AG08395 (cell line): Measurements from ENCODE around the gene TRABD.
A peak's percentile ranks its signal among the peaks of the same experiment; 100 is the strongest.

Experiments
- DNase-seq: peaks from one replicate; pipeline ENCODE4 v3.0.0; 2012; ENCODE audit warnings: mixed read lengths, low spot score

Gene TRABD

DNA sequence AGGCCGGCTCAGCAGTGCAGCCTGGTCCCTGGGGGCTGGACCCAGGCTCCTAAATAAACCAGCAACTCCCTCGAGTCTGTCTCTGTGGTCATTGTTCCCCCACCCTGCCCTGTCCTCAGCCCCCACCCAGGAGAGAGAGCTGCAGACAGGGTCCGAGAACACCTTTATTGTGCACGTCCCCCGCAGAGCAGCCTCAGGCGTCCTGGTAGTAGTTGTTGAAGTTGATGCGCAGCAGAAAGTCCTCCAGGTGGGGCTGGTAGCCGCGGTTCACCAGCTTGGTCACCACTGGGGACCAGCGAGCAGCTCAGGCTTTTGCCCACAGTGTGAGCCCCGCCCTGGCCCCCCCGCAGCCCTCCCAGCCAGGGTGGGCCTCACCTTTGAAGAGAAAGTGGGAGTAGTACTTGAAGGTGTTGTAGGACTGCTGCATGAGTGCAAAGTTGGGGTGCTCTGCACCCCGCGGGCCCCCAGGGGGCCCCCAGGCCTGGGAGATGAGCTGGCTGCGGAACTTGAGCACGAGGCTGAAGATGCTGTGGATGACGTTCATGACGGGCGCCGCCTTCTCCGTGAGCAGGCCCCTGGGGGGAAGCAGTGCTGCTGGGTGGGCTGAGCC, 31.9 kb downstream of the TRABD start:
- DNase-seq = no peak

DNA sequence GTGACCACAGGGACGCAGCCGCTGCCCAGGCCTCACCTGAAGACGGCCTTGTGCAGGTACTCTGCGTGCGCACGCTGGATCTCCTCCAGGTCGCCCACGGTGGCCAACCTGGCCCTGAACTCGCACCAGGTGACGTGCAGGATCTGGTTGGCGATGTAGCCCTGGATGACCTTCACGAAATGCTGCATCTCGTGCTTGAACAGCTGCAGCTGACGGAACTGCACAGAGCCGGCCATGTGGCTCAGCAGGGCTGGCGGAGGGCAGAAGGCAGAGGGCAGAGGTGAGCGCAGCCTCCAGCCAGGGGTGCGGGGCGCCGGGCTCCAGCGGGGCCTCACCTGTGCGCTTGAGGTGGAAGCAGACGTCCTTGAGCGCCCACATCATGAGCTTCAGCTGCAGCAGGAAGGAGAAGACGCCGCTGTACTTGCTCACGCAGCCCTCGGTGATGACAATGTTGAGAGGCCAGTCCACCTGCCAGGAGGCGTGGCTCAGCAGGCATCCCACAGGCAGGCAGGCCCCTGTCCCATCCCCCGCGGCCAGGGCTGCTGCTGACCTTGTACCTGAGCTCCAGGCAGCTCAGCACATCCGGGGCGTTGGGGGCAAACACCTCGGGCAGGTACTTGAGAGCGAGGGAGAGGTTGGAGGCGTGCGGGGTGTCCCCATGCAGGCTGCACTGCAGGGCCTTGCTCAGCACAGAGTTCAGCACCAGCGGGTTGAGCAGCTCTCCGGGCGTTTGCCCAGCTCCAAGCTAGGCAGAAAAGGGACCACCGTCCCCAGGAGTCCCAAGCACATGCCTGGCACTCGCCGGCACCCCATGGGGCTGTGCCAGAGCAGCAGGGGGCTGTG, 32.7 kb downstream of the TRABD start:
- no peak for DNase-seq

DNA sequence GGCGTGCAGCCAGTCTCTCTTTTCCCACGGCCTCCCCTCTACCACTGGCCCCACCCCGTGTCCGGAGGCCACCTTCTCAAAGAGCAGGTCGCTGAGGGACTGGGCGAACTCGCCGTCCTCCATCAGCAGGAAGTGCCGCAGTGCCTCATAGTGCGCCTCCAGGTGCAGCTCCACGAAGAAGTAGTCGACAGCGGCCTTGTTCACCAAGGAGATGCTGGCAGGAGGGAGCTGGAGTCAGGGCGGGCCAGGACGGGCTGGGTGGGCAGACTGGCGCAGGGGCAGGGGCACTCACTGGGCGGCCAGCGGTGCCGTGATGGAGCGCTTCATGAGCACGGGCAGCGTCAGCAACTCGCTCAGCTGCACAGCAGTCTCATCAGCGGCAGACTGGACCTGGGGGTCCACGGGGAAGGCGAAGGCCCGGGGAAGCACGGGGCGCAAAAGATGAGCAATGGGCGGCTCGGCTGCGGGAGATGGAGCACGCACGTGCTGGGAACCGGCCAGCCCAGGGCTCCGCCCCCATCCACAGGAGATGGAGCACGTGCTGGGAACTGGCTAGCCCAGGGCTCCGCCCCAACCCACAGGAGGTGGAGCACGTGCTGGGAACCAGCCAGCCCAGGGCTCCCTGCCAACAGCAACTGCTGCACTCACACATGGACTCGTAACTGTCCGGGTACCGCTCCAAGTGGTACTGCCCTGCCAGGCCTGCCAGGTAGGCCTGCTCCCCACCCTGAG, 33.4 kb downstream of the TRABD start:
- DNase-seq = peak; percentile 88

DNA sequence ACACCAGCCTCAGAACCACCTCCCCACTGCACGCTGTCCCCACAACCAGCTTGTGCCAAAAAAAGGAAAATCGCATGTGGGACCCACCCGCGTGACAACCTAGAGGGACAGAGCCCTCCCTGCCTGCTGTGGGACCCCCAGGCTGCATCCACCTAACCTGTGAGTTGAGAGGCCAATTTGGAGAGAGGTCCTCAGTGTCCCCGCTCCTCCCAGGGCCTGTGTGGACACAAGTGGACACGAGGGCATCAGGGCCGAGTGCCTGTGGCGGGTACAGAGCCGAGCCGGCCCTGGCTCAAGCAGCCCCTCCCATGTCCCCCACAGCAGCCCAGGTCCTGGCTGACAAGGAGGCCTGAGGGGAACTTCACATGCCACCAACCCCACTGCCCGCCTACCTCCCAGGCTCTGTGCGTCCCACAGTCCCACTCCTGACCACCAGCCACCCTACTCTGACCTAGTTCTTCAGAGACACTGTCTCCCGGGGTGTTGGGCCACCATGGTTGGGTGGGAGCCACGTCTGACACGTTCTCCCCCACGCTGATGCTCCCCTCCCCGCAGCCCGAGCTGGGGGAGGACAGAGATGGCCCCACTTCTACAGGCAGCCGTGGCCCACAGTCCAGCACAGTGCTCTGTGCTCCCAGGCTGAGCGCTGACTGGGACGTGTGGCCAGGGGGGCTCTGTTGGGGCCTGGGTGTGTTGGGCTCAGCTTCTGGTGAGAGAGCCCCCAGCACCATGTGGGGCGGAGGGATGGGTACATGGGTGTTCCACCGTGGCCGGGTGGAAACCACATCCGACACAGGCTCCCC, 34.3 kb downstream of the TRABD start:
- no peak for DNase-seq

DNA sequence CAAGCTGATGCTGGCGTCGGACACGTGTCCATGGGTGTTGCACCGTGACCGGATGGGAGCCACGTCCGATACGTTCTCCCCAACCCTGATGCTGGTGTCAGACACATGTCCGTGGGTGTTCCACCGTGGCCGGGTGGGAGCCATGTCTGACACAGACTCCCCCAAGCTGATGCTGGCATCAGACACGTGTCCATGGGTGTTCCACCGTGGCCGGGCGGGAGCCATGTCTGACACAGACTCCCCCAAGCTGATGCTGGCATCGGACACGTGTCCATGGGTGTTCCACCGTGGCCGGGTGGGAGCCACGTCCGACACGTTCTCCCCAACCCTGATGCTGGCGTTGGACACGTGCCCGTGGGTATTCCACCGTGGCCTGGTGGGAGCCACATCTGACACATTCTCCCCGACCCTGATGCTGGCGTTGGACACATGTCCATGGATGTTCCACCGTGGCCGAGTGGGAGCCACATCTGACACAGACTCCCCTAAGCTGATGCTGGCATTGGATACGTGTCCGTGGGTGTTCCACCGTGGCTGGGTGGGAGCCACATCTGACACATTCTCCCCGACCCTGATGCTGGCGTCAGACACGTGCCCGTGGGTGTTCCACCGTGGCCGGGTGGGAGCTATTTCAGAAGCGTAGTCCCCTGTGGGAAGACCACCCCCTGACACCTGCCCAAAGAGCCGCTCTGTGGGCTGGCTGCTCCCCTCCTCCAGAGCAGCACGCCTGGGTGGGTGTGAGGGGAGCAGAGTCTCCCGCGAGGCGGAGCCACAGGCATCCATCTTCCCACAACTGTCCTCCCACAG, 35.1 kb downstream of the TRABD start:
- no peak for DNase-seq

DNA sequence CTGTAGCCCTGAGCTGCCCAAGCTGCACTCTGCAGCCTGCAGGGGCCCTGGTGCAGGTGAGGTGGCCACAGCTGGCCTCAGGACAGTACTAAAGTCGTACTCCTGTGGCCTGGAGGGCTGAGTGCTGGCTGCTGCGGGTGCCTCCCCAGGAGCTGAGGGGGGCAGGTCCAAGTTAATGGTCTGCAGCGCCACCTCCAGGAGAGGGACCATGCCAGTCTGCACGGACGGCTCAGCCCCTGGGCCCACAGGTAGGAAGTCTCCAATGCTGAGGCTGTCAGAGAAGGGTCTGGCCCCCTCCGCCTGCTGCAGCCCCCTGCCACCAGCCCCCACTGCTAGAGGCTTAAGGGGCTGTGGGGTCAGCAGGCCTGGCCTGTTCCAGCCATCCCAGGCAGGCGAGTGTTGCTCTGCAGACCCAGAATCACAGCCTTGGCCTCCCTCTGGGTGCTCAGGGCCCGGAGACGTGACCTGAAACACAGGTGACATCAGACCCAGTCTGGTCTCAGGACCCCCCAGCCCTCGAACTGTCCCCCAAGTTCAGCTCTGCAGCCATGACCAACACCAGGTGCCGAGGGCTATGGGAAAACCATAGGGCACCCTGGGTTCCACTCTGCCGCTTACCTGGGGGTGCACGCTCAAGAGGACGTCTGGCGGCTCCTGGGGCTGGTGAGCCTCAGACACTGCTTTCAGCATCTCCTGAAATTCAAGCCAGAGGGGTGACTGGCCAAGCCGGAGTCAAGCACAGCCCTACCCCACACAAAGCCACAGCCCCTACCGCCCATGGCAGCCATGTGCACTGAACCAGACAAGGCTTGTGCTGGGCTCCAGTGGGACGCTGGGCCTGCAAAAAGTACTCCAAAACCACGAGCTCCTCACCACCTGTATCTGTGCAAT, 35.9 kb downstream of the TRABD start:
- DNase-seq = no peak

DNA sequence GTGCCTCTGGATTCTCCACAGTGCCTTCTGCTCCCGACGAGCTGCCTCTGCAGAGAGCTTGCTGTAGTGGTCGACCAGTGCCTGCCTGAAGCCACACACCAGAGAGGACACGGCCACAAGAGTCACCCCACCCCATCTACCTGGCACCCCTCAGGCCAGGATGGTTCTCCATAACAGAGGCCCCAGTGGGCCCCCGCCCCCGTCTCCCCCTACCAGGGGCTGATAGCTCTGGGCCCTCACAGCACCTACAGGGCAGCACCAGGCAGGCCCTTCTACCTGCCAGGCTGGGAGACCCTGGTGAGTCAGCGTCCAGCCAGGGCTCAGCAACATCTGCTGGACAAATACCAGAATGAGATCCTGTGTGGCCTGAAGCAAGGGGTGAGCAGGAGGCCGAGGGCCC, 36.8 kb downstream of the TRABD start:
- no peak for DNase-seq

DNA sequence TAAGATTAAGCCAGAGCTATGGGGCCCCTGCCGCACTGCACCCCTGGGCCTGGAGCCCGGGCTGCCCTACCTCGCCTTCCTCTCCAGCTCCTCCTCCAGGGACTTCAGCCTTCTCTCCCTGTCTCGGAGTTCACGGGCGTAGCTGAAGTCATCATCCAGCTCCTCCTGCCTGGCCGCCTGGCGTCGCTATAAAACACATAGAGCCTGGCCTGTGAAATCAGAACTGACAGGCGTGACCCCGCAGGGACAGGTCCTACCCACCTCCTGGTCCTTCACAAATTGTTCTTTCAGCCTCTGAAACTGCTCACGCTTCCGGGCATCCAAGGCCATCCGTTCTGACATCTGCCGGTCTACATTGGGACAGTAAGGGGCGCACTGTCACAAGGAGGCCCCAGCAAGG, 38.4 kb downstream of the TRABD start:
- no peak for DNase-seq

DNA sequence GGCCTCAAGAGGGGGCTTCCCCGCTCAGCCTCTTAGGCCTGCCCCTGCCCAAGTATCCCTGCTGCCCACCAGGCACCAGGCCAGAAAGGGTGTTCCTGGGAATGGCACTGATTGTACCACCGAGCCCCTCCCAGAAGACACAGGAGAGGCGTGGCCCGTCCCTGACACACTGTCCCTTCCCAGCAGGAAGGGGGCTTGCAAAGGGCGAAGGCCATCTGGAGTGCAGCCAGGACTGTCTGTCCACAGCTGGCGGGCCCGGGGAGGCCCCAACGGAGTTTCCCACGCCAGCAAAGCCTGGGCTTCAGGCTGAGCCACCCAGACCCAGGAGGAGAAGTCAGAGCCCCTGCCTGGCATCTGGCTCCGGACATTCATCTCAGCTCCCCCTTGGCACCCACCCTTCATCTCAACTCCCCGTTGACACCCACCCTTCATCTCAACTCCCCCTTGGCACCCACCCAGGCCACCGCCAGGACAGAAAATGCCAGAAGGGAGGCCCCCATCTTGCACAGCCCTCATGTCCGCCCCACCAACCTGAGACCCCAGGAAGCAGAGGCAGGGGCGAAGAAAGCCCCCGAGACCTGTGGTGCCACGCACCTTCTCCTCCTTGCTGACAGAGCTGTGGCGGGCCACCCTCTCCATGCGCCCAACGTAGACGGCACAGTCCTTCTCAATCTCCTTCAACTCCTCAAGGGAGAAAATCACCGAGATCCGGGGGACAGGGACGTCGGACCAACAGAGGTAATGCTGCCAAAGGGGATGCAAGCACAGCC, 39.7 kb downstream of the TRABD start:
- no peak for DNase-seq

DNA sequence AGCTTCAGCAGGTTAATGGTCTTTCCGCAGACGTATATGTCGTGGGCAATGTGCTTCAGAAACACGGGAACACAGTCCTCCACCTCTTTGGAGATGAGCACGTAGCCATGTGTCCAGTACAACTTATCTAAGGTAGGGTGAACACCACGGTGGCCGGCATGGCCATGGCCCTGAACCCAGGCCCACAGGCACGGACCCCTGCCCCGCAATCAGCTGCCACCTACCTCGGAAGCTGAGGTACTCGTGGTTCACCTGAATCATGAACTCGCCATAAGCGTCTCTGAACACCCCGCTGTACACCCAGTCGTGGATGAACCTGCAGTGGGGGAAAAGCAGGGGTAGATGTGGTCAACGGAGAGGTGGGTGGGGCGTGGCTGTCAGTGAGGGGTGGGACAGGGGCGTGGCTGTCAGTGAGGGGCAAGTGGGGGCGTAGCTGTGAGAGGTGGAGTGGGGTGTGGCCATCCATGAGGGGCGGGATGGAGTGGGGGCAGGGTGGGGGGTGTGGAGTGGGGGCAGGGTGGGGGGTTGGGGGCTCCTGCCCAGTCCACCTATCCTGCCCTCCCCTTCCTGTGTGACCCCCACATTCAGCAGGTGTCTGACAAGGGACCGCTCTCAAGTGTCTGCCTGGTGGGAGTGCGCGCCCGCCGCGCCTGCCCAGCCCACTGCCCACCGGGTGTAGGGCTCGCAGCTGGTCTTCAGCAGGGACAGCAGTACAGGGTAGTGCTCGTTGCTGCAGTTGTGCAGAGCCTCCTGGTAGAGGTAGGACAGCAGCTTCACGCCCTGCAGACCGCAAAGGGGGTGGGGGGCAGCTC, 40.6 kb downstream of the TRABD start:
- no peak for DNase-seq

DNA sequence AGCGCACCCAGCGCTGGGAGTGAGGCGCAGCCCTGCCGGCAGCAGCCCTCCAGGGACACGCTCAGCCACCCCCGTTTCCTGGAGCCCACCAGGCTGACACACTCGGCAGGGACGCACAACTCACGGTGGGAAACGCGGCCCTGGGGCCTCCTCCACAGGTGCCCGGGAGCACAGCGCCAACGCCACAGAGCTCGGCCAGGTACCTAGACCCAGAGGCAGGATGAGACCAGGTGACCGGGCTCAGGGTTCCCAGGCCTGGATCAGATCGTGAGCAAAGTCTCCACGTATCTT, 41.1 kb downstream of the TRABD start:
- DNase-seq = no peak

DNA sequence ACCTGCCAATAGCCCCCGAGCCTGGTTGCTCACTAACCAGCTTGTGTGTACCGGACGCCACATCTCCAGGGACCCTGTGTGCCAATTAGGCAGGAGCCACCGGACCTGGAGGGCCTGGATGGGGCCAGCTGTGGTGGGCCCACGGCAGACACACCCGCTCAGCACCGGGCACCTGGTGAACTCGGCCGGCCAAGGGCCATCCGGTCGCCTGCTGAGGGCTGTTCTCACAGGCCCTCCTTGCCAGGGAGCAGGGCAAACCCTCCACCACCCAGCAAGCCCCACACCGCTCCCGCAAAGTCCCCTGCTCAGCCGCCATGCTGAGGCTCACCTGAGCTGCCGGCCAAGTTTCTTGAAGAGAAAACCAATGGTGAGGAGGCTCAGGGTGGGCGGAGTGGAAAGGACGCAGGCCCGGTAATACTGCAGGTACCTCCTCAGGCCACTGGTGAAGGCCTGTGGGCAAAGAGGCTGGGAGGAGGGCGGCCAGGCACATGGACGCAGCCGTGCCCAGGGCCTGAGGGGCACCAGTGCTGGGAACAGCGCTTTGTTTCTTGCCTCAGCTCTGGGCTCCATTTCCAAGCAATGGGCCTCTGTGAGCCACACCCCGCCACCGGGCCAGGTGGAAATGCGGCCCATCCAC, 42.0 kb downstream of the TRABD start:
- no peak for DNase-seq

DNA sequence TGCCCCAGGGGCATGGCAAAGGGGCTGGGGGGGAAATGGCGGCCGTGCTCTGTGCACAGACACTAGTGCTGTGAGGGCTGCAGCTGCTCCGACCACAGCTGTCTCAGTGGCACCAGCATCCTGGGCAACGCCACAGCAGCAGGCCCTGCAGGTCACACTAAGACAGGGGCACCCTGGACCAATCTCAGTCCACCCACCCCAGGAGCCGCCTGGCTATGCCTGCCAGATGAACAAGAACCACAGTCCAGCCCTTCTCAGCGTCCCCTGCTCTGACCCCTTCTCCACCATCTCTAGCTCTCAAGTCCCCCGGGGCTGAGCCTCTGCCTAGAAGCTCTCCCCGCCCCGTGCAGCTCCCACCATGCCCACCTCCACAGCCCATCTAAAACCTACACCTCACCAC, 42.7 kb downstream of the TRABD start:
- no peak for DNase-seq

DNA sequence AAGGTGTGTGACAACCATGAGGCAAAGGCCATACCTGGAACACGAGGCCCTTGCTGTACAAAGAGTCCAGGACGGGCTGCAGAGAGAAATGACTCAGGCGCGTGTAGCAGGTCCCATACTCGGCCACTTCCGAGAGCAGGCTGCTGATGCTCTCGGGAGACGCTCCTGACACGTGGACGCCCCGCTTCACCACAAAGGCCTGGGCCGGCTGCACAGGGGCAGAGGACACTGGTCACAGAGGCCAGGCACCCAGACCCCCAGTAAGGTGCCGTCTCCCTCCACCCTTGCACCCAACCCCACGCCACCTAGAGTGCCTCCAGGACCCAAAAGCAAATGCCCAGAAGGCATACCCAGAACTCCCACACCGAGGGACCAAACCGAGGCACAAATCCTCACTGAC, 43.7 kb downstream of the TRABD start:
- no peak for DNase-seq

DNA sequence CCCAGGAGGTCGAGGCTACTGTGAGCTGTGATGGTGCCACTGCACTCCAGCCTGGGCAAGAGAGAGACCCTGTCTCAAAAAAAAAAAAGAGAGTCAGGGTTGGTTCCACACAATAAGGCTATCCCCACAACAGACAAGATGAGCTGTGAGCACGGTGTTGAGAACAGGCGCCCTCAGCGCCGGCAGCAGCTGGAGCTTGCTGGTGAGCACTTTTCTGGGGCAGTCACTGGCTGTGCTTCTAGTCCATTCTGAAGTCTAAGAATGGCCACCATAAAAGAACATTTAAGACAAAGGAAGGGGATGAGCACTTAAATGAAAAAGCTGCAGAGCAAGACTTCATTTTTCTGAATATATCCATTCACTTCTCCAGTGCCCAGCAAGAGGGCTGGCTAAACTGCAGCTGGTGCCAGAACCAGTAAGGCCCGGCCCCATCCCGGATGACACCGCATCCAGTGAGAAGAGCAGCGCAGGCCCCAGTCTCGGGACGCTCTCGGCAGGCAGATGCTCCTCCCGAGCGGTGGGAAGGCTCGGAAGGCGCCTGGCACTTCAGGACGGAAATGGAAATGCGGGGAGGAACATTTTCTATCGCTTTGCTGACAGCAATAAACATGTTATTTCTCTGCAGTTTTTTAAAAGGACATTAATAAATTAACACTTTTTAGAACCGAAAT, 46.9 kb downstream of the TRABD start:
- no peak for DNase-seq

DNA sequence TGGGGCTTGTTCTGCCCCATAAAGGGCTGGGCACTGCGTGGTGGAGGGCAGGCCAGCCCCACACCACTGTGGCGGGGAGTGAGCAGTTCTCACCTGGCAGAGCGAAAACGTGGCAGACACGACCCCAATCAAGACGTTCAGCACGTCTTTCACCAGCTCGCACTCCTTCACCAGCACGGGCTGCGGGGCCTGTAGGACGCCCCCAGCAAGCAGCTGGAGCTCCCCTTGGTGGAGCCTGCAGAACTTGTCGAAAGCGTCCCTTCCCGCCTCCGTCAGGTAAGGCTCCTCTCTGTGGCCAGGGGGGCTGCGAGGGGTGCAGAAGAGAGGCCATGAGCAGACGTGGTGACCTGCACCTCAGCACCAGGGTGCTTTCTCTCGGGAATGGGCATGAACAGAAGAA, 47.5 kb downstream of the TRABD start:
- no peak for DNase-seq

DNA sequence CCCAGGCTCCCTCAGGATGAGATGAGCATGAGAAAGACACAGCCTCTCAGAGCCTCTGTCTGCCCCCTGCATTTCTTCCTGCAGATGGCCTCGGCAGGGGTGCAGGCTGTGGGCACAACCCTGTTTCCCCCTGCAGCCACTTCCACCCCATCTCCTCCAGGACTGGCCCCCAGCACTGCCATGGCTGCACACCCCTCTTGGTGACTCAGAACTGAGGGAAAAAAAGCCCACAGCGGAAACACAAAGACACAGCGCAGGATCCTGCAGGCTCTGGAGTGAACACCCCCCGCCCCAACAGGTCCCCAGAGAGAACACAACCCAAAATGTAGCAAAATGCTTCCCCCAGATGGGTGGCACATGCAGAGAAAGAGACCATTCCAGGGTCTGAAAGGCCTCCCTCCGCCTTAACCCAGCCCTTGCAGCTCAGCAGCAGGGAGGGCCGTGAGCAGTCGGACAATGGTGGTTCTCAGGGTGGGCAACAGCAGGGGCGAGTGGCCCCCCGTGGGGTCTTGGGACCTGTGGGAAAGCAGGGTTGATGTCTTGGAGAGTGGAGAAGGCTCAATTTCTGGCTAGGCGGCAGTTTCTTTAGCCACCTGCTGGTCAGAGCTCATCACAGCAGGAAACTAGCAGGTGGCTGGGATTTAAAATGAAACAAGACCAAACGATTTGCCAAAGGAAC, 51.2 kb downstream of the TRABD start:
- DNase-seq = peak; percentile 45
